Measurements from ENCODE around the gene TTC39C.

Gene TTC39C

DNA sequence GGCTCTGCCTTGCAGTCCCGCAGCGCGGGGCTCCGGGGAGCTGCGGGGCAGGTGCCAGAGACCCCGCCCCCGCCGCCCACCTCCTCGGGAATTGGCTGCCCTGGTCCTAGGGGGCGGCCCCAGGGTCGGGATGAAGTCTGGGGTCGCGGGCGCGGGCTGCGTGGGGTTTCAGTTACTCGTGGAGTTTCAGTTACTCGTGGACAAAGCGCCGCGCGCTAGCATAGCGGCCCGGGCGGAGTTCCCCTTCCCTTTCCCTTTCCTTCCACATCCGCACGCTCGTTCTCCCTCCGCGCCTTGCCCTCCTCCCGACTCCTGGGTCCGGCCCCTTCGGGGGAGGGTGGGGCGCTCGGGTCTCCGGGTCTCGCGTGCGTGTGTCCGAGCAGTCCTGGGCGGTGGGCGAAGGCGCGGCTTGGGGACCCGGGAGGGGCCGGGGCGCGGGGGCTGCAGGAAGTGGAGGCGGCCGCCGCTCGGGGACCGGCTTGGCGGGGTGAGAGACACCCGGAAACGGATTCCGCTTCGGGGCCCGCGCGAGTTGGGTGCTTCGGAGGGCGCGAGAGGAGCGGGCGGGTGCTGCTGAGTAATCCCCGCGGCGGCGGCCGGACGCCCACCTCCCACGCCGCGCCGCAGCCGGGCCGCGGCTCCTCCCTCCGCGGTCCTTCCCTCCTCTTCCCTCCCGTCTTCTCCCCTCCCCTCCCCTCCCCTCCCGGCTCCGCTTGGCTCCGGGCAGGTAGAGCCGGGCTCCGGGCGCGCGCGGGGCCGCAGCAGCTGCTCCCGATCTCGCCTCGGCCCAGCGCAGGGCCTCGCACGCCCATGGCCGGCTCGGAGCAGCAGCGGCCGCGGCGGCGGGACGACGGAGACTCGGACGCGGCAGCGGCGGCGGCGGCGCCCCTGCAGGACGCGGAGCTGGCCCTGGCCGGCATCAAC lies at the start of gene TTC39C:
Gene TTC39C (plus strand): TSS at position 693 of the 924 bp plus-strand sequence. CDS start 118 bp downstream, at position 811.
- peak within 1 kb of the TSS; percentile 82 for H3K4me3 ChIP-seq (ENCODE audit: low read depth, low read length)

DNA sequence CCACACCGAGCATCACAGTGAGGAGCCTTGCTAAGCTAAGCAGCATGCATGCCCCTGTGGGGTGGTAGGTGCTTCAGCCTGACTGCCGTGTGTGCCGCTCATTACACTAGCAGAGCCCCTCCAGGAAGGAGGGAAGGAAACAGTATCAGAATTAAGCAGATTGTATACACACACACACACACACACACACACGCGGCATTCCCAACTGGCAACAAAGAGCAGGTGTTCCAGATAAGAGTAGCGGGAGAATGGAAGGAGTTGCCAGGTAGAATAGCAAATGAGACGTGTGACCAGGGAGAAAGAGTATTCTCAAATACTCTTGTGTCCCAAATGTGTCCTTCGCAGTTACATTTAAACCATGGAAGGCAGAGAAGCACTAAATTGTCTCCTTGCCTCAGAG lies 47.6 kb upstream of the TTC39C start:
- H3K4me3 ChIP-seq (ENCODE audit: low read depth, low read length): no peak overlapping the region

DNA sequence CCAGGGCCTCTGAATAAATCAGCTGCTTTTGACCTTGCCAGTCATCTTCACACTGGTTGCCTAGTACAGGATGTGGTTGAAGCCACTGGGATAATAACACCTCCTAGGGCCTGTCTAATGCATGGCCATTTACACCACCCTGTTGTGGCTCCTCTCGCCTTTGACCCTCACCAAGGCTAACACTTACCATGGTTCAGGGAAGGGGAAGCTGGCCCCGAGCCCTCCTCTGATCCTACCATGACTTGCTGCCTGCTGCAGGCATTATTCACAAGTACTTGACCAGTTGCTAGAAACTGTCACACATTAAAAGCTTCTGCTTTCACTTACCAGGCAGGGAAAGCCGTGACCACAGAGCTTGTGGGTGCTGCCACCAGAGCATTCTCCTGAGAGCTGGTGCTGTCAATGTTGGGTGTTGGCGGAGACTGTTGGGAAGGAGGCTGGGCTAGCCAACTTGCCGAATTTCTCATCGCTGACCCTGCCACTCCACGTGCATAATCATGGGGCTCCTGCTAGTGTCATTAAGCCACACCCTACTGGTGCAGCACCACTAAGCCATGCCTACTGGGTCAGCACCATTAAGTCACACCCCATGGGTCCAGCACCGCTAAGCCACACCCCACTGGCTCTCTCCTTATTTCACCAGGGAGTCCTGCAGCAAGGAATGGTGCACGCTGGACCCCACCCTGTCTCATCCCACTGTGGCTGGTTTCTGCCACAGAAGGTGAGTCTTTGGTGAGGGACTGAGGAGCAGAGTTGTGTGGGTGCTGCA lies 47.0 kb upstream of the TTC39C start:
- H3K4me3 ChIP-seq (ENCODE audit: low read depth, low read length): no peak overlapping the region

DNA sequence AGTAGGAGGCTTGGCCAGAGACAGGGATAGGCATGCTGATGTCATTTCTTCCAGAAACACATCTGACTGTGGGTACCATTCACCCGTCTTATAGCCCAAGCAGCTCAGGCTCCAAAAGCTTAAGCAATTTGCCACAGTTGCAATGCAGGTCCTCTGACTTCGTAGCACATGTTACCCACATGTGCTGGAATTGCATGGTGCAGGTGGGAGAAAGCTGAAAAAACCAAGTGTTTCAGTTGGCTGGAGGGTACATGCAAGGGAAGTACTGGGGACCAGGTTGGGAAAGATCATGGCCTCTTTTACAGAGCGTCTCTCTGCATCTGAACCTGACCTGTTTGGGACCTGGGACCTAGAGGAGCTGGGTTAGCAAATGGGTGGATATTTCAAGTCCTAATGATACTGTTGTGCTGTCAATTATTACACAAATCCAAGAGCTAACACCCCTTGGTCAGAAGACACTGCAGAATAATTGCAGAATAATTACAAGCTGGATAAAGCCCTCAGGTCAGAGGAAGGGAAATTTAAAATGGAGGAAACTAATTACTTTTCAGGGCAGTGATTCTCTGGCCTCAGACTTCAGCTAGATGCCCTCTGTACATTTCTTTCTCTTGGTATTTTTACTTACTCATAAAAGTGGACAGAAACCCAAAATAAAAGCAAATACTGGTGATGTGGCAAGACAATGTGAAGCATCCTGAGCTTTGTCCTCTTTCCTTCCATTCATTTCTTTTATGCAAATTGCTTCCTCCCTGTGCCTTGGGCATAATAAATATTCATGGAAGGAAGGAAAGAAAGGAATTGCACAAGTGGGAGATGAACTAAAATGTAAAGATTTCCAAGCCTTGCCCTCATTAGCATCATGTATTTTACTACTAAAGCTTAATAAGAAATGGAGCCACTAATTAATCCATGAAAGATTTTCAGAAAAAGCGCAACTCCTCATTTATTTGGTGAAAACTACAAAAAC lies 45.6 kb upstream of the TTC39C start:
- no peak overlapping the region for H3K4me3 ChIP-seq (ENCODE audit: low read depth, low read length)

DNA sequence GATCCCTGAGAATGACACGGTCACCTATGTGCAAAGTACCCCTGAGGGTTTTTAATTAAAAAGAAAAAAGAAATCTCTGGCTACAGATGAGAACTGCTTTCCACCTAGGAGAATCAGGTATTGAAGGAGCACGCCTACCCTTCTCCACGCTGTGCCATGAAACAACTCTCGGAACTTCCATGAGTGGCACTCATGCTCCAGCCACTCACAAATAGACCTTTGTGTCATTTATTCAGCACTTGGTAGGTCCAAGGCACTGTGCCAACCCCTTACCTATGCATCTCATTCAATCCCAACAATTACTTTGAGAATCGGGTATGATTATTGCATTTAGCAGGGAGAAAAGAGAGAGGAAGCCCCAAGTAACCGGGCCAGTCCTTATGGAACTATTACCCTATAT lies 44.9 kb upstream of the TTC39C start:
- H3K4me3 ChIP-seq (ENCODE audit: low read depth, low read length): no peak overlapping the region

DNA sequence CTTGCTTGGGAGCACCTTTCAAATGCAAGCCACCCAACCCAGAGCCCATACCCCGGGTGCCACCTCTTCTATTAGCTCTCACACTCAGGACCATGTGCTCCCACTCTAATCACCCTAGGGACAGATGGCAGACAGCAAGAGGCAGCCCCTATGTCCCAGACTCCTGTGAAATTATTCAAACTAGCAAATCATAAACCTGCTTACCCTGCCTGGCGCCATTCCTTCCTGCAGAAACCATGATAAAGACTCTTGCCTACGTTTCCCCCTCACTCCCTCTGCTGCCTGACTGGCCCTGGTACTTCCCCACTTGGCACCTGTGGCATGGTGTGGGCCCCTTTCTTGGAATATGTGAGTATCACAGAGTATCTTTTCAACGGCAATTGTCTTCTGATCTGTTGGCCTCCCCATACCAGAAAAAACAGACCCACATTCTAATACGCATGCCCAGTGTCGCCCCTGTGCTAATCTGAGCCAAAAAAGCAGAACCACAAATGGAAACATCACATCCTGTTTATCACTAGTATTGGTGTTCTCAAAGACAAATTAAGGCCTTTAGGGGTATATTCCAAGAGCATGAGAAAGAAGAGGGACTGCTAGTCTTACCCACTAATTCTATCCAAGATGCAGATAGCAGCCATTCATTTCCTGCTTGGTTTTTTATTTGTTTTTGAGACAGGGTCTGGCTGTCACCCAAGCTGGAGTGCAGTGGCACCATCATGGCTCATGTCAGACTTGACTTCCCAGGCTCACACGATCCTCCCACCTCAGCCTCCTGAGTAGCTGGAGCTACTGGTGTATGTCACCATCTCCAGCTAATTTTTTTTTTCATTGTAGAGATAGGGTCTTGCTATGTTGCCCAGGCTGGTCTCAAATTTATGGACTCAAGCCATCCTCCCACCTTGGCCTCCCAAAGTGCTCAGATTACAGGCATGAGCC lies 44.1 kb upstream of the TTC39C start:
- H3K4me3 ChIP-seq (ENCODE audit: low read depth, low read length): no peak overlapping the region

DNA sequence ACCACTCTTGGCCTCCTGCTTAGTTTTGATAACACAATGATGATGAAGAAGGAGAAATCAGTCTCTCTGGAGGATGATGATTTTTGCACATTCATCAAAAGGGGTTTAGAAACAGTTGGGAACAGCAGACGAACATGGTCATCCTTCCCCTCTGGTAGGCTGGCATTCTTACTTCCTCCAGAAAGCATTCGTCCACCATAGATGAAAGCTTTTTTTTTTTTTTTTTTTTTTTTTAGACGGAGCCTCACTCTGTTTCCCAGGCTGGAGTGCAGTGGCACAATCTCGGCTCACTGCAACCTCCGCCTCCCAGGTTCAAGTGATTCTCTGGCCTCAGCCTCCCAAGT lies 43.5 kb upstream of the TTC39C start:
- H3K4me3 ChIP-seq (ENCODE audit: low read depth, low read length): no peak overlapping the region

DNA sequence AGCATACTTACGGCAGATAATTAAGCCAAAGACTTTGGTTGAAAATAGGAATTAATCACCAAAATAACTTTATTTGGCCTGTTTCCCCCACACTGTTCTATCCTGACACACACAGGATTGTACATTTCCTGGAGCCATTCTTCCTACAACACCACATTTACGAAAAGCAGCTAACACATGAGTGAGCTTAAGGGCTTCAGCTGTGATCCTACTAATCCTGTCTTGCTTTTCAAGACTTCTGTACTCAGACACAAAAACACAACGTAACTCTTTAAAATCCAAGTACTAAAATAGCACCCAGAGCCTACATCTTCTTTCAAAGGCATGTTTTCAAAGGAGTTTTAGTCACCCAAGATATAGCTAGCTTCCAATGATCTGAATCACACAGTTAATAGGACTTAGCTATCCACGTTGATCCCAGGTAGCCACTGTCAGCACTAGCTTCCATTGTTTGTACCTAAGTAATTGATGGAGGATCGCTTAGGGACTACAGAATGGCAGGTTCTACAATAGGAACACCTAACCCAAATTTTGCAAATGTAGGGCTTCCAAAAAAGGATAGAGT lies 42.8 kb upstream of the TTC39C start:
- H3K4me3 ChIP-seq (ENCODE audit: low read depth, low read length): no peak overlapping the region

DNA sequence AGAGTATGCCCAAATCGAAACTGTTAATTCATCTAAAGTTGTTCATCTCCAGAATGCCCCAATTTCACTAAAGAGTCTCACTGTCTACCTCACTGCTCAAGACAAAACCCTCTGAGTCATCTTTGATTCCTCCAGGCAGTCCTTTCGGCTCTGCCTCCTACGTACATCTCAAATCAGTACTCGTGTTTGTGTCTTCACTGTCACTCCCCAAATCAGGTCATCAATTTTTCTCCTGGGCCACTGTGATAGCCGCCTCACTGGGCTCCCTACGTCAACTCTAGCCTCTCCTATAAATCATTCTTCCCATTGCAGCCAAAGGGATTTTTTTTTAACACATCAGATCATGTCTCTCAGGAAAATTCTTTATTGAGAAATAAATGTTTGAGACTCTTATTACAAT lies 42.1 kb upstream of the TTC39C start:
- no peak overlapping the region for H3K4me3 ChIP-seq (ENCODE audit: low read depth, low read length)

DNA sequence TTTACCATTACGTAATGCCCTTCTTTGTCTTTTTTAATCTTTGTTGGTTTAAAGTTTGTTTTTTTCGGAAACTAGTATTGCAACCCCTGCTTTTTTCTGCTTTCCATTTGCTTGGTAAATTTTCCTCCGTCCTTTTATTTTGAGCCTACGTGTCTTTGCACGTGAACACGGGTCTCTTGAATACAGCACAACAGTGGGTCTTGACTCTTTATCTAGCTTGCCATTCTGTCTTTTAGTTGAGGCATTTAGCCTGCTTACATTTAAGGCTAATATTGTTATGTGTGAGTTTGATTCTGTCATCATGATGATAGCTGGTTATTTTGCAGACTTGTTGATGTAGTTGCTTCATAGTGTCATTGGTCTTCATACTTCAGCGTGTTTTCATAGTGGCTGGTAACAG lies 37.5 kb upstream of the TTC39C start:
- no peak overlapping the region for H3K4me3 ChIP-seq (ENCODE audit: low read depth, low read length)

DNA sequence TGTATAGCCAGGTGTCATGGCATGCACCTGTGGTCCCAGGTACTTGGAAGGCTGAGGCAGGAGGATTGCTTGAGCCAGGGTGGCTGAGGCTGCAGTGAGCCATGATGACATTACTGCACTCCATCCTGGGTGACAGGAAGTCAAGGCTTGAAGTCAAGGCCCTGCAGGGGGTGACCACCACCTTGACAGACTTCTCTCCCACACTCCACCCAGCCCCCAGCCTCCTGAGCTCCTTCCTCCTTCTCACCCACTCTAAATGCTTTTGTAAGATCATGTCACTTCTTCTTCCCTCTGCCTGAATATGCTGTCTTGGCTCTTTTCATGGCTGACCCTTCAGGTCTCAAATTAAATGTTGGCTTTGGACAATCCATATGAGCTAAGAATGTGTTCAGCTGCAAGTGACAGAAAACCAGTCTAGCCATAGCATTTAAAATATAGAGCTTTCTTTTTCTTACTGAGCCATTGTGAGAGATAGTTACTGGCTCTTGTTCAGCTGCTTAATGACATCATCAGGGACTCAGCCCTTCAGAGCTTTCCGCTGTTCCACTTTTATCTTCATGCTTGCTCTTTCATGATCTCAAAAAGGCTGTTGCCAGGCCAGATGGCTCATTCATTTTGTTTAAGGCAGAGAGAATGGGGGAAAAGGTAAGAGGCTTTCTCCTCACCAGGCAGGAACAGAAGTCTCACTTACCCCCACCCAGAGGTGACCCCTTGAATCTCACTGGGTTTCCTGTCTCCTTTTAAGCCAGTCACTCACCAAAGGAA lies 36.7 kb upstream of the TTC39C start:
- no peak overlapping the region for H3K4me3 ChIP-seq (ENCODE audit: low read depth, low read length)

DNA sequence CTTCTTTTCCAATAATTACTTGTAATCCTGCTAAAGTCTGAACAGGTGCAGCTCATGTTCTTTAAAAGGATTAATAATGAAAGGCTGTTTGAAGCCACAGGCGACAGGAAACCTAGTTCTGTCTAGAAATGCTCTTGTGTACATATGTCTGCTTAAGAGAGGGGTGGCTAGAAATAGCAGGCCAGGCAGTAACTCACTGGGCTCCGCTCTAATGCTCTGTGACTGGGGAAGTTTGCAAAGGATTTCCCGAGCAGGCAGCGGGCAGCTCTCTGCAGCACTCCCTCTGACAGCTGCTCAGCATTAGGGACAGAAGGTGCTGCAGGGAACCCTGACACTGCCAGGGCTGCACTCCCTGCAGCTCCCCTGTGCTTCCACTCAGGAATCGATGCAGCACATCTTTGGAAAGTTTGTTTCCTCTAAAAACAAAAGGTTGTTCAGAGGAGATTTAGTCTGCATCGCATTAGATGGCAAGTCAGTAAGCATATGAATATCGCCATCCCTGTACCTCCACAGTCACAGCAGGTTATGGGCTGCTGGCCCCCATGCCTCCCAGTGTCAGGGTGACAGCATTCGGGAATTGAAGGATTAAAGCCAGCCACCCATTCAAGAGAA lies 33.1 kb upstream of the TTC39C start:
- H3K4me3 ChIP-seq (ENCODE audit: low read depth, low read length): no peak overlapping the region

DNA sequence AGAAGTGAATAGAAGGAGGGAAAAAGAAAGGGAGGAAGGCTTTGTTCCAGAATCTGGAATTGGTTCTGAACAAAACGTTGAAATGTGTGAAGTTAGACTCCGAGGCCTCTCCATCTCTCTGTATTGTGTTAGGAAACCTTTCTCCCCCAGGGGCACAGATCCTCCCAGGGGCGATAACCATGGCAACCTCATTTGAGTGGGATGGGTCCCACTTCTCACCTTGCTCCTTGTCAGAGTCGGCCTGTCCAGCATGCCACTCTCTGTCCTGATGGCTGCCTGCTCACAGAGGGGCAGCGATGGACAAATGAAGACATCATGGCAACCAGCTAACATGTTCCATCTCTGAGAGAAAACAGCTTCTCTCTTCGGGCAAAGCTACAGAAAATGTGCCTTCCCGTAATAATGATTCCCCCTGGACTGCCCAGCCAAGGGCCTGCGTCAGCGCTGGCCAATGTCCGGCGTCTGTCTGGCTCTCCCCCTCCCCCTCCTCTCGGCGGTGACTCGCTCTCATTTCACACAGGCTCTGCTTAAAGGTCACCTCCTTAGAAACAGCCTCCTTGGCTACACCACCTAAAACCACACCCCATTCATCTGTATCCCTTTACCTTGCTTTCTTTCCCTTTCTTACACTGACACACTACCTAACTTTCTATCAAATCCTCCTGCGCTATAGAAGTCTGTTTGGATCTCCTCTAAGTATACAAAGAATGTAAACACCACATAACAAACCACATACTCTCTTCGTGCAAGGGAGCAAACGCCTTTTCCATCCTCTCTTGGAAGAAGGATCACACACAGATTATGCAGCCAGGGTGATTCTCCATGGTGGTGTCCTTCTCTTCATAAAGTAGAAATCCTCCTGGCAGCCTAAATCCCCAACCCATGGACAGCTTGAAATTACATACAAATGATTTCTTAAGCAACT lies 32.1 kb upstream of the TTC39C start:
- no peak overlapping the region for H3K4me3 ChIP-seq (ENCODE audit: low read depth, low read length)

DNA sequence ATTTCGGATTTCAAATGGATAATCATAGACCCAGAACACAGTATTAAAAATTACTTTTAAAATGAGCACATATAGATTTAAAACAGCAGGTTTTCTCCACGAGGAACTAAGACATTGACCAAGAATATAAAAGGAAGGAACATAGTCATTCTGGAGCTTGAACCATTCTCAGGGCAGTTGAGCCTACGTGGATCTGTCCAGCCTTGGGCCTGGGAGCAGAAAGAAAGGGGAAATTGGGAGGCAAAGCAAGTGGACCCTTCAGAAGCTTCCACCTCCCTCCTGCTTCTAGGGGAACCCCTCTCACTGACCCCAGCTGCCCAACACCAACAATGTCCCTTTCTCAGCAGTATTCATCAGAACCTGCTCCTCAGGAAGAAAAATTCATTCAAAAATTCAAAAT lies 31.4 kb upstream of the TTC39C start:
- no peak overlapping the region for H3K4me3 ChIP-seq (ENCODE audit: low read depth, low read length)

DNA sequence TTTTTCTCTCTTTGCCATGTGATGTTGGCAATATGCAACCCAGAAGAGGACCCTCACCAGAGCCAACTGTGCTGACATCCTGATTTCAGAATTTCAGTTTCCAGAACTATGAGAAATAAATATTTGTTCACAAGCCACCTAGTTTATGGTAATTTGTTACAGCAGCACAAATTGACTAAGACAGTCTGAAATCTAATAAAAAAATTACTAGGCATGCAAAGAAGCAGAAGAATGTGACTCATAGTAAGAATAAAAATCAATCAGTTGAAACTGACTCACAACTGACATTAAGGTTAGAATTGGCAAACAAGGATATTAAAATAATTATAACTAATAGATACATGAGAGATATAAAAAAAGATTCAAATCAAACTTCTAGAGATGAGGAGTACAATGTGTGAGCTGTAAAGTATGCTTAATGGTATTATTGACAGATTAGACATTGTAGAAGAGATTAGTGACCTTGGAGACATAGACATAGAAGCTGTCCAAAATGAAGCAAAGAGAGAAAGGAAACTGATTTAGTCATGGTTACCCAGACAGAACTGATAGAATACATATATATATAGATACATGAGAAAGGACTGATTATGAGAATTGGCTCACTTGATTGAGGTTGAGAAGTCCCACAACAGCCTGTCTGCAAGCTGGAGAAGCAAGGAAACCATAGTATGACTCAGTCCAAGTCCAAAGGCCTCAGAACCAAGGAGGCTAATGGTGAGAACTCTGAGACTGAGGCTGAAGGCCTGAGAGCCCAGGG lies 27.8 kb upstream of the TTC39C start:
- H3K4me3 ChIP-seq (ENCODE audit: low read depth, low read length): no peak overlapping the region

DNA sequence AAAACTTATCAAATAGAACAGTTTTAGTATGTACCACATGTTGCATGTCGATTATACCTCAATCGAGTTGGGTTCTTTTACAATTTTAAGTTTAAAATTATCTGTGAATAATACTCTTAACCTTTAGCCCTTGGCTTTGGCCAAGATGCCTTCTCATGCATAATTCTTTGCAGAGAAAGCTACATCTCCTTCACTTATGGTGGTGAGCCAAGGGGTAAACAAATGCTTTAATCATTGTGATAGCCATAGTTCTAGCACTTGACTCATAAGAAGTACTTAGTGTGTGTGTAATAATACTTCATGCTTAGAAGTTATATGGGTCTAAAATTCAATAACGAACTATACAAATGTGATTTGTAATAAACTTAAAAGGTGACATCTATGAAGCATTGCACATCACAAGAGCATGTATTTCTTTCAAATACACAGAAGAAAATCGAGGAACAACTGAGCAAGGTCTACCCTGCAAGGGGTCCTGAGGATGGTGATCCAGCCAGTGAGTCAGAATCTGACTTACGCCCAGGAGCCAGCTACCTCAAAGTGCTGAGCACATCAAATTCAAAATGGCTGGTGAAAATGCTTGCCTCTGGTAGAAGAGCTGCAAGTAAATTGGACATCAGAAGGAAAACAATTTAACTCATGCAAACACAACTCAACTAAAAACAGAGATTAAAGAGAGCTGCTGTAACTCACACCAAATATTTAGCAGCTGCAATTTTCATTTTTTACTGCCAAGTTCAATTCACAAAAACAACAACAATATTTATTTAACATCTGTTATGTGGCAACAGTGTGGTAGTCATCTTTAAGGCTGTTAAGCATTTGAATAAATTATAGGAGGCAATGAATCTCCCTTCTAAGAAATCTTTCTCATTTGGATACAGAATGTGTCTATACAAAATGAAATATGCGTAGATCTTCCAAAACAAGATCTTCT lies 23.8 kb upstream of the TTC39C start:
- no peak overlapping the region for H3K4me3 ChIP-seq (ENCODE audit: low read depth, low read length)
